ENCODE data around the gene DHX29.

- no peak for TF ChIP-seq CTCF (IDR thresholded peaks at IDR 0.05)
- no peak for TF ChIP-seq POLR2A (IDR thresholded peaks at IDR 0.05)
These were observed 18.1 kb upstream of the DHX29 start for GRCh38 chr5:55325621-55326020.
